NCI-H748 (cell line): Measurements from ENCODE around the gene CD83.

Experiments
- DNase-seq: peaks from one replicate; lab custom pipeline; 2025; ENCODE audit not compliant: unreplicated experiment; lab: John Stamatoyannopoulos, UW

Gene CD83

GRCh38 chr6:14123386-14124111 is 6.0 kb downstream of the CD83 start:
- DNase-seq: no peak

GRCh38 chr6:14125346-14125745 is 7.8 kb downstream of the CD83 start:
- no peak for DNase-seq

GRCh38 chr6:14126191-14126590 is 8.6 kb downstream of the CD83 start:
- DNase-seq: no peak

GRCh38 chr6:14127611-14128010 is 10.0 kb downstream of the CD83 start:
- DNase-seq: no peak

GRCh38 chr6:14128012-14128411 is 10.4 kb downstream of the CD83 start:
- no peak for DNase-seq

GRCh38 chr6:14128746-14129145 is 11.2 kb downstream of the CD83 start:
- no peak for DNase-seq

GRCh38 chr6:14129575-14129974 is 12.0 kb downstream of the CD83 start:
- peak; percentile 77 for DNase-seq

- DNase-seq: no peak
These were observed 13.0 kb downstream of the CD83 start for GRCh38 chr6:14130435-14131075.

GRCh38 chr6:14131579-14131978 is 14.0 kb downstream of the CD83 start:
- DNase-seq: no peak

- no peak for DNase-seq
These were observed 14.8 kb downstream of the CD83 start for GRCh38 chr6:14132244-14132920.

- DNase-seq: no peak
These were observed 15.3 kb downstream of the CD83 start for GRCh38 chr6:14132921-14133275.

GRCh38 chr6:14134211-14134910 is 16.8 kb downstream of the CD83 start:
- no peak for DNase-seq

- no peak for DNase-seq
These were observed 18.4 kb downstream of the CD83 start for GRCh38 chr6:14135893-14136539.

- no peak for DNase-seq
These were observed 21.2 kb downstream of the CD83 start for GRCh38 chr6:14138701-14139215.

- peak; percentile 94 for DNase-seq
These were observed 23.9 kb downstream of the CD83 start for GRCh38 chr6:14141351-14142062.

GRCh38 chr6:14142063-14142450 is 24.5 kb downstream of the CD83 start:
- no peak for DNase-seq

GRCh38 chr6:14142511-14143223 is 25.1 kb downstream of the CD83 start:
- DNase-seq: no peak

GRCh38 chr6:14143305-14143704 is 25.7 kb downstream of the CD83 start:
- no peak for DNase-seq

GRCh38 chr6:14144678-14145113 is 27.1 kb downstream of the CD83 start:
- peak; percentile 77 for DNase-seq
